GM23248 (cell line): Measurements from ENCODE around the gene NDC1.

Experiments
- EZH2 ChIP-seq: fragments of 200-600 bp; sonication (generic); IDR thresholded peaks from 2 replicates; pipeline ENCODE4 v1.6.1; 2018; ENCODE audit warnings: antibody characterized with exemption, mild to moderate bottlenecking; ENCODE audit not compliant: insufficient read depth, poor library complexity, severe bottlenecking
- EZH2phosphoT487 ChIP-seq: fragments of 200-600 bp; sonication (generic); IDR thresholded peaks from 2 replicates; pipeline ENCODE4 v1.6.1; 2018; ENCODE audit warnings: antibody characterized with exemption, moderate library complexity, mild to moderate bottlenecking, low read depth; ENCODE audit not compliant: insufficient read depth

DNA sequence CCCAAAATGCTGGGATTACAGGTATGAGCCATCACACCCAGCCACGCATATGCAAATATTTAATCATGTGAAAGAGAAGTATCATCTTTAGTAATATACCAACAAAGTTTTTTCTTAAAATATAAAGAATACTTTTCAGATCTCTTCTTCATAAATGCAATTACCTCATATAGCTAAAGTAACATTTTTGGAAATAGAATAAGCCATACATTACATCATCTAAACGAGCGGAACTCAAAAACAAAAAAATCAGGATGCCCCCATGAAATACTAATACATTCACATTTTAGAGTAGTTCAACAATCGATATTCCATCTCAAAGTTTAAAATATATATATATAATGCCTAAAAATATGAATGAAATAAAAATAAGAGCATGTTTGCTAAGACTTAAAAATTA lies 4.7 kb downstream of the NDC1 start:
- no peak for TF ChIP-seq EZH2
- no peak for TF ChIP-seq EZH2phosphoT487
